GM19240 (cell line): ENCODE results near the gene CYTH4.

Experiments used
- DNase-seq: peaks from one replicate; pipeline ENCODE4 v3.0.0; 2011; ENCODE audit warnings: low spot score; ENCODE audit not compliant: insufficient read length

Gene CYTH4

DNA sequence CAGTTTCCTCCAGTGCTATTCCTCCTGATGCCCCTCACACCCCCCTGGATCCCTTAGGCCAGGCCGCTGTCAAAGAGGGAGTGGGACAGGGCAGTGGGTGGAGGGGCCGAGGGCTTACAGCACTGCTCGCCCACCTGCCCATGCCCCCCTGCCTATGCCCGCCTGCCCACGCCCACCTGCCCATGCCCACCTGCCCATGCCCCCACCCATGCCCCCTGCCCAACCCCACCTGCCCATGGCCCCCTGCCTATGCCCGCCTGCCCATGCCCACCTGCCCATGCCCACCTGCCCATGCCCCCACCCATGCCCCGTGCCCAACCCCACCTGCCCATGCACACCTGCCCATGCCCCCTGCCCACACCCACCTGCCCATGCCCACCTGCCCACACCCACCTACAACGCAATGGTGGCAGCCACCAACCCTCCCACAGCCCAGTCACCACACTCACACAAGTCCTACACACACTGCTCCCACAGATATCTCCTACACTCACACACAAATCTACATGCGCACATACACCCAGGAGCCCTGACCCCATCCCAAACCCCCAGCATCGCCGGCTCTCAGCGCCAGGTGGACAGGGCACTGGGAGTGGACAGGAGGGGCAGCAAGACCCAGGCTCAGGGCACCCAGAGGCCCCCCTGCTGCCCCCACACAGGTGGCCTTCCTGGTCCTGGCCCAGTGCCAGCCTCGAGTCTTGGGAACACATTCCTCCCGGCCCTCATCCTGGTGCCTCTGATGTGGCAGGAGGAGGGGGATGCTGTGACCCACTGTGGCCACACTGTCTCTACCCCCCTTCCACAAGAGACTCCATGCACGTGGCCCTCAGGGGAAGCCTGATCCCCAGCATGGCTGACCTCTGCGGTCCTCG lies 61.8 kb downstream of the CYTH4 start:
- no peak for DNase-seq

DNA sequence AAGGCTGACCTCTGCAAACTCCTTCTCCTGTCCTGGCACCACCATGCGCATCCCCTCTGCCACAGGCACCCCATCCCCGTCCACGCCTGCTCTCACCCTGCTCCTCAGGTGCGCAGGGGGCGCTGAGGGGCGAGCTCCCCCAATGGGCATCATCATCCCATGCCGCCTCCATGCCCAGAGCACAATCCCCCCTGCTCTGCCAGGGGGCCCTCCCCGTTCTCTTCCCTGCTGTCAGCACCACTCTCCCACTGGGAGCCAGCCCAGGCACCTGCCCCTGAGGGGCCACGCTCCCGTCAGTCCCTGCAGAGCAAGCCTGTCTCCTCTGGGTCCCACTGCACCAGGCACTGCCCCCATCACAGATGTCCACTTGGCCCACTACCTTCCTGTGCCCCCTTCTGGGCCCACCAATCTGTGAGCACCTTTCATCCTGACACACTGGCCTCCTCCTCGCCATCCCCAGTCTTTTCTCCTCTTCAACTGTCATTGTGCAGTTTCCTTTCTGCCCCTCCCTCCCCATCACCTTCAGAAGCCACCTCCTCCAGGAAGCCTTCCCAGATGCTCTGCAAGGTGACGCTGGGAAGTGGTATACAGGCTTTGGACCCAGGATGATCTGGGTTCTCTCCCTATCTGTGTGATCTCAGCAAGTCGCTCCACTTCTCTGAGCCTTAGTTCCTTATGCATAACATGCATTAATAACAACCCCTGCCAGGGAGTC lies 62.6 kb downstream of the CYTH4 start:
- no peak for DNase-seq

DNA sequence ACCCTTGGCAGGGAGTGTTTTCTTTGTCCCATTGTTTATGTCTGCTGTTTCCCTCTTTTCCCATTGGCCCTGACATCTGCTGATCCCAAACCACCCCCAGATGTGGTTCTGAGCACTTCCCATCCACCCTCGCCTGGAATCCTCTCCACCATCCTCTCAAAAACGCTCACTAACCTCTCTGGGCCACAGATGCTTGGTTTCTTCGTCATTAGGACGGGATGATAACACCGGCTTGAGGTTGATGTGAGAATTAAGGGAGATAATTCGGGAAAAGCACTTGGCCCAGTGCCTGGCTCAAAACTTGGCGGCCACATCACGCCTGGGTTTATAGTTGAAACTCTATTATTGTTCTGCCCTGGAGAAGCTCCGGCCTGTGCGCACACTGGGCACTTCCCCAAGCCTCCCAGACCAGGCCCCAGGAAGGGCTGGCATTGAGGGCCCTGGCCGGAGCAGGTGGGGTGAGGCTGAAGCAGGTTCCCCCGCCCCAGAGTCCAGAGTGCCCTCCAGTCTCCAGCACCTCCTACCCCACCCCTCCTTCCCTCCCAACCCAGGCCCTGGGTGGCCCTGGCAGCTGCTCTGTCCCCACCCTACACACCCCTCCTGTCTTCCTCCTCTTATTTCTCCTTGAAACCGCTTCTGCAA lies 63.7 kb downstream of the CYTH4 start:
- no peak for DNase-seq

DNA sequence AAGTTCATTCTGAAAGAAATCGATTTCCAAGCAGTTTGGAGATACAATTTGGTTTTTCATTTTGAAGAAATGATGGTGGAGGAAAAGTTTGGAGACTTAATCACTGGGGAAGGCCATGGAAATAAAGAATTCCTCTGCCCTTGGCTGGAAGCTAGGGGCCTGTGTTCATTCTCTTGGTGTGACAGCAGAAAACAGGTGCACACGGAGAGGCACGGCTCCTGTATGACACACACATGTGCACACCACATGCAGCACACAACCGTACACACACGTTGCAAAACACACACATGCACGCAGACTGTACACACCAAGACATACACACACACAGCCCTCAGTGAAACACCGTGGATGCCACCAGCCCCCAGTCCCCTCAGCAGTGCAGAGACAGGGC lies 64.2 kb downstream of the CYTH4 start:
- DNase-seq: no peak

DNA sequence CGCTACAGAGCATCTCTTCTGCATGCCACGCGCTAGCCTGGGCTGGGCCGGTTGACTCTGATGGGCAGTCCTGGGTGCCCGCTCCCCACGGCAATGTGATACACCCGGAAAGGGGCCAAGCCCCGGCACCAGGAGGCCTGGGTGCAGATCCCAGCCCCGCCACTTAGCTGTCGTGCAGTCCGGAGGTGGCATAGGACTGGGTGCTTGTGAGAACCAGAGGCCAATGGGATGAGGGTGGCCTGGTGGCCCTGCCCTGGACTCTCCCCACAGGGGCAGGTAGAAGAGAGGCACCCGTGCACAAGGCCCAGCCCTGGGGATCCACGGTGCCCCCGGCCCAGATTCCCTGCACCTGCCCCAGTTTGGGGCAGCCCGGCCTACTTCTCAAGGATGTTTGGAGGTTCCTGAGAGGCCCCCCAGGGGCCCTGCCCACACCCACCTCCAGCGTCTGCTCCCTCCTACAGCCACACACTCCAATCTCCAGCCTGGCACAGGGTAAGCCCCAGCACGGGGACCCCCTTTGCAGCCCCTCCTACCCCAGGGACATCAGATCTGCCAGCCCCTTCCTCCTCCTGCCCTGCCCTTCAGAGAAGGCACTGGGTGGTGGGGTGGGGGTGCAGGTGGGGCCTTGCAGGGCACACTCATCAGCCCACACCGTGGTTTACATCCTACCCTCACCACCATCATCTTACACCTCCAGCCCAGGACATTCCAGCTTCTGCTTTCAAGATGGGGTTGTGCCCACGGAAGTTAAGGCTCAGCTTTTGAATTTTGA lies 66.9 kb downstream of the CYTH4 start:
- DNase-seq: no peak

DNA sequence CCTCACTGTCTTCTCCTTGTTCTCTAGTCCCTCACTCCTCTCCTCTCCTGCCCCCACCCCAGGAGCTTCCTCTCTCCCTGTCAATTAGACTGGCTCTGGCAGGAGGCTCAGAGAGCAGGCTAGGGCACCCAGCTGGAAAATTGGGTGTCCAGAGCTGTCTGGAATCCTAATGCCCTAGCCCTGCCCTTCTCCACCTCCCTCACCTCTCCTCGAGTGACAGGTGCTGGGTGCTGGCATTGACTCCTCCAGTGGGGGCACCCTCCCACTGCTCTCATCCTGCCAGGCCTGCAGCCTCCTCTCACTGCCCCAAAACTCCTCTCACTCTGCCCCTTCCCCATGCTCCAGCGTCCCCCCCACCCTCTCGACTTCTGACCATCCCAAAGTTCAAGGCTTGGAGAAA lies 68.9 kb downstream of the CYTH4 start:
- DNase-seq: no peak

DNA sequence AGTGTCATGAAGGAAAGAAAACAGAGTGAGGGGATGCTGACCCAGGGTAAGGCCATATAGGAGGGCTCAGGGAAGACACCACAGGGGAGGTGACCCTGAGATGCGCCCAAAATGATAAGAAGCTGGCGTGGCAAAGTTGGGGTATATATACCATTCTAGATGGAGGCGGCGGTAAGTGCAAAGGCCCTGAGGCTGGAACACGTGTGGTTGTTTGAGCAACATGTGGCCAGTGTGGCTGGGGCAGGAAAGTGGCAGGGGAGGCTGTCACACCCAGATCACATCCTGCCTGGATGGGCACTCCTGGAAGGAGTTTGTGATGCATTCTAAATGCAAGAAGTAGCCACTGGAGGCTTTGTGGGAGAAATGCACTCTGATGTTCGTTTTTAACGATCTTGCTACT lies 70.2 kb downstream of the CYTH4 start:
- DNase-seq: no peak

DNA sequence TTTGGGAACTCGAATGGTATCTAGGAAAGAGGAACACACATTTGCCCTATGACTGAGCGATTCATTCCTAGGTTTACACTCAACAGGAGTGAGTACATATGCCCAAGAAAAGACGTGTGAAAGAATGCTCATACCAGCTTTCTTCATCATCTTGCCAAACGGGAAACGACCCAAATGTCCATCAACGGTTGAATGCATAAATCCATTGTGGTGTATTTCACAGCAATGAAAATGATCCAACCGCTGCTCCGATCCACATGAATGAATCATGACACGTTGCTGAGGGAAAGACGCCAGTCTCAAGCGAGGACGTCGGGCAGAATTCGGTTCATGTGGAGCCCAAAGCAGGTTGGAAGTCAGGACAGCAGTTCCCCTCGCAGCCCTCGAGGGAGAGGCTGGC lies 71.5 kb downstream of the CYTH4 start:
- DNase-seq: no peak

DNA sequence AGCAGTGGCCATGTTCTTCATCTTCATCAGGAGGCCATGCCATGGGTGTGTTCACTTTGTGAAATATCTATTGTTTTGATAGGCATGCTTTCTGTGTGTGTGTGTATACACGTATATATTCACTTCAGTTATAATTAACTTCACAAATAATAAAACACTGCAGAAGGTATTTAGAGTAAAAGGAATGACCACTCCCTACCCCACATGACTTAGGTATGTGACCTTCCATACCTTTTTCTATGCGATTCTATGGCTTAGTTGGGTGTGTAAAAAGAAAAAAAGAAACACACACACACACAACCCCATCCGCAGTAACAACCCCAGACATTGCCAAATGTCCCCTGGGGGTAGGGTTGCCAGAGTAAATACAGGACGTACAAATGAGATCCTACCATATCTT lies 72.0 kb downstream of the CYTH4 start:
- DNase-seq: no peak

DNA sequence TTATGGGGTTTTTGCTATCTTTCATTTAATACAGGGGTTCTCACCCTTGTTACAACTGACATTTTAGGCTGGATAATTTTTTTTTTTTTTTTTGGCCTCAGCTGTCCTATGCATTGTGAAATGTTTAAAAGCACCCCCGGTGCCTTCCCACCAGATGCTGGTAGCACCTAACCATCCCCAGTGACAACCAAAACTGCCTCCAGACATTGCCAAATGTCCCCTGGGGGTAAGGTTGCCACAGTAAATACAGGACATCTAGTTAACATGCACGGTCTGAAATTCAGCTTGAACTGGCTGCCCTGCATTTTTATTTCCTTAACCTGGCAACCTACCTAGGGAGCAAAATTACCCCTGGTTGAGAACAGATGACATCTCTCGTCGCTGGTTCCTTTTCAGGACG lies 72.4 kb downstream of the CYTH4 start:
- no peak for DNase-seq

DNA sequence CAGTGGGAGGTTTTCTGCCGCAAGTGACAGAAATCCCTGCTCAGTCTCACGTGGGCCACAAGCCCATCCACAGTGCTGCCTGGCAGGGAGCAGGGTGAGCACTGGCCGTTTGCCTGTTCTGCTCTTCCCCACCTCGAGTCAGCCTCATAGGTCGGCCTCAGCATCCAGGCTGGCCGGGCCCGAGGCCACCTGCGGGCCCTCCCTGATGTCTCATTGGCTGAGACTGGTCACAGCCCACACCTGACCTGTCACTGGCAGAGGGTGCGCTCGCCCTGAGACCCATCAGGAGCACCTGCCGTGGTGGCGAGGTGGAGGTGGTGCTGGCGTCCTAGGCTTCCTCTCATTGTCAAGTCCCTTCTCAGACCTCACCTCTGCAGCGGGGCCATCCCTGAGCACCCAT lies 72.9 kb downstream of the CYTH4 start:
- DNase-seq: no peak

DNA sequence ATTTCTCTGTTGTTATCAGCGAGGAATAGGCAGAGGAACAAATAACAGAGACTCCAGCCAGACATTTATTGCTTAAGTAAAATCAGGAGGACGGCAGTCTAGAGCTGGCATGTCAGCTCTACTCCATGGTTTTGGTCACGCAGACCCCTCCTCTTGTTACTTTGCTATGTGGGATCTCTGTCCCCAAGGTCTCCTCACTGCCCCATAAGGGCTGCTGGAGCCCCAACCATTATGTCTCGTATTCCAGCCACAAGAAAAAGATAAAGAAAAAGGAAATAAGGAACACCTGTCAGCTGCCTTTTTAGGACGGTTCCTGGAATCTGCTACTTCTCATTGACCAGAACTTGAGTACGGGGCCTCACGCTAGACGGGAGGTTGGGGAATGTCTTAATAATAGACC lies 74.6 kb downstream of the CYTH4 start:
- no peak for DNase-seq

DNA sequence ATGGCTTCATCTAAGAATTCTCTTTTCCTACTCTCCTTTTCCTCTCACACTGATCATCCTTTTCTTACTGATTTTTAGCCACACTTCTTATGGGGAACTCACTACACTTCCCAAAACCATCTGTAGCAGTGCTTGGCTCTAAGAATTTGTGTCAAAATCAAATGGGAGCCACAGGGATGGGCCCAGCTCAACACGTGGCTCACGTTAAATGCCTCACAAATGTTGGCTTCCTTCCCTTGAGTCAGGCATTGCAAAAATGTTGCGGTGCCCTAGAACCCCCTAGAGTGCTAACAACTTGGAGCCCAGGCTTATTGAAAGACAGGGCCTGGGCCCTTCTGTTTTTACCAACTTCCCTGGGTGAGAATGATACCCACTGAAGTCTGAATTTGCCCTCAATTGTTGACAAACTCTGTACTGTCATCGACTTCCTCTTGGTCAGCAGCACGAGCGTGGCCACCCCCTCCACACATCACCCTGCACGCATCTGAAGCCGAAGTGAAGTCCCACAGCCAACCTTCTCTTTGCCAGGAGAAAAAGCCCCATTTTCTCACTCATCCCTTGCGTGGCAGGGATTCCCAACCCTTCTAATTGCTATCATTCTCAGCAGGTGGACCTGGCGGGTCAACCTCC lies 75.3 kb downstream of the CYTH4 start:
- DNase-seq: no peak

DNA sequence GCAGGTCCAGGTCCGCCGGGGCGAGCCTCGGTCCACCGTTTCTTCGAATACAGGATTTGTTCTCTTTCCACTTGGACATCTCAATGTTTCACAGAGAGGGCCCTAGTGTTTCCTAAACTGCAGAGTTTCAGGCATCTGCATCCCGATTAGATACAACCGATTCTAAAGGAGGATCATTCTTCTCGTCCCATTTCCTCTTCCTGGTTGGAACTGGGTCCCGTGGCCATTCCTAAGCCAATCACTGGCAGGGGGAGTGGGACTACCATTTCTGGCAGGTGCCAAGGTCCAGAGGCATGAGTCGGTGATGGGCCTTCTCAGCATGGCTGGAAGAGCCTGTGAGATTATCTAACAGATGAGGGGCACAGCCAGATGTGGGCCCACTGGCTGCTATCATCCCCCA lies 76.1 kb downstream of the CYTH4 start:
- DNase-seq: no peak

DNA sequence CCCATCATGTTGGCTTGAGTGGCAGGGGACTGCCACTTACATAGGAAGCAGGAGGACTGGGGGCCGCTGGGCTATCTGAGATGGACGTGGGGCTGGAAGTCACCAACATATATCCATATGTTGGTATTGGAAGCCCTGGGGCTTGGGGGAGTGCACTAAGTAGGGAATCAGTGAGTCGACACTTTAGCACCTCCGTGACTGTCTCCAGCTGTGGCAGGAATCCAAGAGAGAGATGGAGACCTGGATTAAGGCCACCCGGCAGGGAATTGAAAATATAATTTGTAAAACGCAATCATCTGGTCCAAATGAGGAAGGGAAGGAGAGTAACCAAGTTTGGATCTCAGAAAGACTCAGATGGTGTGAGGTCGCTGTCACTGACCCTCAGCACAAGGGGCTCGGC lies 76.6 kb downstream of the CYTH4 start:
- DNase-seq: no peak

DNA sequence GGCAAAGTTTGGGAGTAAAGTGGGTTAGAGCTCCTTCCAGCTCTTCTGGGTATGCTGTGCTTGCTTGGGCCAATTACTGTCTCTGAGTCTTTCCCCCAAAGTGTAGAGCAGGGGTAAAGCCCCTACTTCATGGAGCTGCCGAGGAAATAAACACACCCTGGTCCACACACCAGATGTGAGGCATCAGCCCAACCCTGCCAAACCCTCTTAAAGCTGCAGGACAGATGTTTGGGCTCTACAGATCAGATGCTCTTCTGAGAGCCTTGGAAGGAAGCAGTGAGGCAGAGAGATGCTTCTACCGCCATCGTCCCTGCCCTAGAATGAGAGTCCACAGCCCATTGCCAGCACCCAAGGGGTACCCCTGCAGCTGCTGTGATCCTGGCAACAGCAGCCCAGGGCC lies 80.3 kb downstream of the CYTH4 start:
- no peak for DNase-seq

DNA sequence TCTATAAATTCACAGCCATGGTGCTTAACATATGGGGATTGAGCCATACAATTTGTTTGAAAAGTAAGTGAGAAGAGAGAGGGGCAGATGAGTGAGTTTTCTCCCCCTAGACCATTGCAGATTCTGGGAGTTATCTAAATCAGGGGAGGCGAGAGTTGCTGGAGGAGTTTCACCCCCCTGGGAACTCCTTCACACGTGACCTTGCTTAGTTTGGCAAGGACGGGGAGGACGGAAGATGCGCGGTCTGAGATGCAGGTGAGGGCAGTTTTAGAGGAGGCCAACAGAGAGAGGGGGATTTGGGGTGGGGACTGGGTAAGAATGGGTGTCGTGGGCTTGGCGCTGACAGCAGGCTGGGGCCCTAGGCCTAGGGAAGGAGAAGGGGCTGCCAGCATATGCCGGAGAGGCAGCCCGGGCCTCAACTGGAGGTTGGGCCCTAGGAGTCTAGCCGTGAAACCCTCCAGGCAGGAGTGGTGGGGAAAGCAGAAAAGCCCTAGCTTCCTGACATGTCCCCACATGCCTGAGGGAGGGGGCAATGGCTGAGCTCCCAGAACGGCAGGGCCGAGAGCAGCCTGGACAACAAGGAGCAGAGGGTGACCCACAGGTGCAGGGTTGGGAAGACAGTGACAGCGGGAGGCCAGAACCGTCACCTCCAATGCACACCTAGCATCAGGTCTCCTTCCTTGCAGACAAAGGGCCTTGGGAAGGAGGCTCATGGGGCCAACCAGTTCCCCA lies 81.1 kb downstream of the CYTH4 start:
- DNase-seq: no peak
